ENCODE measurements around the gene STARD7.

- TF ChIP-seq CTCF (tag by site-specific recombination; IDR thresholded peaks at IDR 0.05) (no peak), ZNF521 (tag by site-specific recombination; IDR thresholded peaks at IDR 0.05) (no peak), OSR2 (tag by site-specific recombination; IDR thresholded peaks at IDR 0.05) (no peak), ZNF354C (tag by site-specific recombination; IDR thresholded peaks at IDR 0.05; ENCODE audit: borderline replicate concordance, low read depth) (no peak), ZNF174 (tag by site-specific recombination; IDR thresholded peaks at IDR 0.05) (no peak), ZNF626 (tag by site-specific recombination; IDR thresholded peaks at IDR 0.05) (no peak), YY1 (tag by site-specific recombination; IDR thresholded peaks at IDR 0.05) (no peak)
These were observed 43.9 kb upstream of the STARD7 start for GRCh38 chr2:96252526-96252925.

Measured in HEK293 (cell line).